ENCODE measurements around the gene UBALD2. TPM values are rescaled to one million over a fixed set of nuclear protein-coding genes. Genes with fewer than 3 reads are reported as not detected.

The UBALD2 gene
- 2.6 and 7.3 TPM in 2 replicates for total RNA-seq
- 4.1 and 9.4 TPM in 2 replicates for polyA plus RNA-seq
- polyA plus RNA-seq (2012), result 15.3 and 26.4 TPM in 2 replicates
- 14.1 and 21.4 TPM in 2 replicates for polyA minus RNA-seq (ENCODE audit: low replicate concordance)

GRCh38 chr17:76264755-76265623, at the start of gene UBALD2:
TSS of gene UBALD2 (plus strand) at chr17:76265348. CDS start at chr17:76265506, 158 bp downstream.
- Histone ChIP-seq H3K9me3 (ENCODE audit: control insufficient read depth, insufficient read depth, low read depth, low read length) (no peaks in the 10 kb centered on the region), H3K36me3 (ENCODE audit: control insufficient read depth, insufficient read depth, low read length) (peaks cover 5% of the 10 kb centered on the region), H3K79me2 (ENCODE audit: control insufficient read depth, insufficient read depth, low read length) (peaks cover 35% of the 10 kb centered on the region), H3K4me2 (ENCODE audit: extremely low read depth, insufficient read depth, low read length) (peak within 1 kb of the TSS; percentile 95), H3K4me3 (replicated peaks in 1 of 4; ENCODE audit: control extremely low read depth in 1 of 4, insufficient read depth in 1 of 4, low read depth in 3 of 4, low read length in 4 of 4) (peak within 1 kb of the TSS; percentile 68 to 82 (median 69)), H3K27me3 (ENCODE audit: control insufficient read depth, insufficient read depth, low read length) (no peaks in the 10 kb centered on the region), H3K27ac (ENCODE audit: insufficient read depth, low read length) (peak within 1 kb of the TSS; percentile 75), H2AFZ (ENCODE audit: low read length) (peak within 1 kb of the TSS; percentile 1), H3K4me1 (ENCODE audit: control insufficient read depth, extremely low read depth, insufficient read depth, low read length) (peaks cover 14% of the 10 kb centered on the region), H4K20me1 (ENCODE audit: control insufficient read depth, extremely low read depth, insufficient read depth, low read length) (no peaks in the 10 kb centered on the region), H3K9ac (ENCODE audit: insufficient read depth, low read length) (peak within 1 kb of the TSS; percentile 91)
- no peak for TF ChIP-seq CTCF (conservative IDR thresholded peaks at IDR 0.05 in 1 of 2, IDR thresholded peaks at IDR 0.05 in 1 of 2; ENCODE audit: low read depth in 1 of 2, low read length in 2 of 2)
- no peak for TF ChIP-seq EZH2 (IDR thresholded peaks at IDR 0.05; ENCODE audit: low read length, missing control alignments)
- DNase-seq (ENCODE audit: low read depth in 2 of 2), result peak; percentile 100

GRCh38 chr17:76217081-76217480, 48.1 kb upstream of the UBALD2 start:
- Histone ChIP-seq H2AFZ (ENCODE audit: low read length) (no peak overlapping the region), H3K4me3 (replicated peaks in 1 of 4; ENCODE audit: control extremely low read depth in 1 of 4, insufficient read depth in 1 of 4, low read depth in 3 of 4, low read length in 4 of 4) (no peak overlapping the region), H3K36me3 (ENCODE audit: control insufficient read depth, insufficient read depth, low read length) (no peaks in the 10 kb centered on the region), H3K9ac (ENCODE audit: insufficient read depth, low read length) (no peak overlapping the region), H3K9me3 (ENCODE audit: control insufficient read depth, insufficient read depth, low read depth, low read length) (no peaks in the 10 kb centered on the region), H3K4me2 (ENCODE audit: extremely low read depth, insufficient read depth, low read length) (no peak overlapping the region), H3K27me3 (ENCODE audit: control insufficient read depth, insufficient read depth, low read length) (no peaks in the 10 kb centered on the region), H4K20me1 (ENCODE audit: control insufficient read depth, extremely low read depth, insufficient read depth, low read length) (no peaks in the 10 kb centered on the region), H3K27ac (ENCODE audit: insufficient read depth, low read length) (no peak overlapping the region), H3K4me1 (ENCODE audit: control insufficient read depth, extremely low read depth, insufficient read depth, low read length) (no peaks in the 10 kb centered on the region), H3K79me2 (ENCODE audit: control insufficient read depth, insufficient read depth, low read length) (no peaks in the 10 kb centered on the region)
- no peak for DNase-seq (ENCODE audit: low read depth in 2 of 2)
- TF ChIP-seq EZH2 (IDR thresholded peaks at IDR 0.05; ENCODE audit: low read length, missing control alignments) (no peak), CTCF (conservative IDR thresholded peaks at IDR 0.05 in 1 of 2, IDR thresholded peaks at IDR 0.05 in 1 of 2; ENCODE audit: low read depth in 1 of 2, low read length in 2 of 2) (no peak)

- Histone ChIP-seq H3K36me3 (ENCODE audit: control insufficient read depth, insufficient read depth, low read length) (no peaks in the 10 kb centered on the region), H4K20me1 (ENCODE audit: control insufficient read depth, extremely low read depth, insufficient read depth, low read length) (no peaks in the 10 kb centered on the region), H3K27me3 (ENCODE audit: control insufficient read depth, insufficient read depth, low read length) (no peaks in the 10 kb centered on the region), H3K27ac (ENCODE audit: insufficient read depth, low read length) (no peak overlapping the region), H3K79me2 (ENCODE audit: control insufficient read depth, insufficient read depth, low read length) (no peaks in the 10 kb centered on the region), H3K9me3 (ENCODE audit: control insufficient read depth, insufficient read depth, low read depth, low read length) (no peaks in the 10 kb centered on the region), H2AFZ (ENCODE audit: low read length) (no peak overlapping the region), H3K4me3 (replicated peaks in 1 of 4; ENCODE audit: control extremely low read depth in 1 of 4, insufficient read depth in 1 of 4, low read depth in 3 of 4, low read length in 4 of 4) (no peak overlapping the region), H3K4me2 (ENCODE audit: extremely low read depth, insufficient read depth, low read length) (no peak overlapping the region), H3K9ac (ENCODE audit: insufficient read depth, low read length) (no peak overlapping the region), H3K4me1 (ENCODE audit: control insufficient read depth, extremely low read depth, insufficient read depth, low read length) (no peaks in the 10 kb centered on the region)
- TF ChIP-seq EZH2 (IDR thresholded peaks at IDR 0.05; ENCODE audit: low read length, missing control alignments) (no peak), CTCF (conservative IDR thresholded peaks at IDR 0.05 in 1 of 2, IDR thresholded peaks at IDR 0.05 in 1 of 2; ENCODE audit: low read depth in 1 of 2, low read length in 2 of 2) (no peak)
- no peak for DNase-seq (ENCODE audit: low read depth in 2 of 2)
These were observed 45.3 kb upstream of the UBALD2 start for GRCh38 chr17:76219670-76220383.
